H1 (cell line): ENCODE results near the gene WAC. TPM values are rescaled to one million over a fixed set of nuclear protein-coding genes. Genes with fewer than 3 reads are reported as not detected.

Source experiments
- BACH1 ChIP-seq: IDR thresholded peaks from 2 replicates; pipeline ENCODE4 v1.6.1; 2012; ENCODE audit warnings: low read length, improper control_type of control experiment
- EP300 ChIP-seq, 2 experiments: IDR thresholded peaks; 1 replicate in 1 of 2; 2 replicates in 1 of 2; pipeline ENCODE4 v1.6.1; 2011 to 2012; ENCODE audit warnings: low read depth in 2 of 2, low read length in 2 of 2, mild to moderate bottlenecking in 2 of 2, borderline replicate concordance in 1 of 2, inconsistent platforms in 1 of 2, moderate library complexity in 1 of 2
- GTF2F1 ChIP-seq: IDR thresholded peaks from 2 replicates; pipeline ENCODE4 v1.6.1; 2012; ENCODE audit warnings: low read depth, low read length, improper control_type of control experiment, borderline replicate concordance
- HDAC2 ChIP-seq, 2 experiments: fragments of 300-600 bp in 1 of 2; sonication (generic) in 1 of 2; IDR thresholded peaks; 2 replicates each; pipeline ENCODE4 v1.6.1; 2011 to 2012; ENCODE audit warnings: low read depth in 2 of 2, low read length in 2 of 2, mild to moderate bottlenecking in 2 of 2, moderate library complexity in 2 of 2, borderline replicate concordance in 1 of 2, inconsistent platforms in 1 of 2
- JUND ChIP-seq: IDR thresholded peaks from 2 replicates; pipeline ENCODE4 v1.6.1; 2011; ENCODE audit warnings: mild to moderate bottlenecking, improper control_type of control experiment, low read length
- KDM1A ChIP-seq: fragments of 200-600, 300-600 bp; sonication (generic); IDR thresholded peaks from 2 replicates; pipeline ENCODE4 v1.7.1; 2016; ENCODE audit warnings: mild to moderate bottlenecking, low read length, borderline replicate concordance
- RFX5 ChIP-seq: IDR thresholded peaks from 2 replicates; pipeline ENCODE4 v1.6.1; 2011; ENCODE audit warnings: low read depth, low read length, improper control_type of control experiment, borderline replicate concordance
- RNF2 ChIP-seq: fragments of 200-900, 300-1000 bp; sonication (generic); IDR thresholded peaks from 2 replicates; pipeline ENCODE4 v1.7.1; 2016; ENCODE audit warnings: borderline replicate concordance, low read depth, mild to moderate bottlenecking, antibody characterized with exemption, low read length; ENCODE audit not compliant: poor library complexity, severe bottlenecking; ENCODE audit errors: missing control alignments
- SP1 ChIP-seq: IDR thresholded peaks from 2 replicates; pipeline ENCODE4 v1.6.1; 2011; ENCODE audit warnings: low read depth, low read length
- TCF12 ChIP-seq: IDR thresholded peaks from 2 replicates; pipeline ENCODE4 v1.6.1; 2011; ENCODE audit warnings: low read depth, mild to moderate bottlenecking, low read length
- TEAD4 ChIP-seq: IDR thresholded peaks from 2 replicates; pipeline ENCODE4 v1.6.1; 2012; ENCODE audit warnings: low read depth, low read length, inconsistent platforms, mixed read lengths
- polyA plus RNA-seq, 7 experiments: library from polyadenylated mRNA; depleted of rRNA in 3 of 7; stranded (reverse) in 5 of 7; unstranded in 2 of 7; fragments of >200 nt in 5 of 7; fragments of 200-250 nt in 2 of 7; gene quantifications; 1 replicate in 5 of 7; 2 replicates in 1 of 7; 4 replicates in 1 of 7; pipeline versions ENCODE4 v1.2.1 to v1.2.3, GENCODE V29; 2011 to 2013; ENCODE audit warnings: missing spikeins in 2 of 7, mixed read lengths in 2 of 7
- total RNA-seq: library from RNA; stranded (reverse); fragmentation: NEBNext Ultra II Directional; extraction: Animal tissue kit (Norgen Biotek cat#: 25700); gene quantifications from 2 replicates; pipeline ENCODE4 v1.2.1, GENCODE V29; 2021
- TF ChIP-seq, protein P1 (sequence below): fragments of 300-600 bp; sonication (generic); IDR thresholded peaks from 2 replicates; pipeline ENCODE4 v1.7.1; 2012; ENCODE audit warnings: low read length, moderate library complexity, mild to moderate bottlenecking, inconsistent platforms; ENCODE audit not compliant: insufficient replicate concordance

The WAC gene
- total and polyA plus RNA-seq, 2 of the 8 experiments (the other 6 are each of a cell fraction or from before 2014, with no cell fraction given), result 72.9 to 128 TPM

DNA sequence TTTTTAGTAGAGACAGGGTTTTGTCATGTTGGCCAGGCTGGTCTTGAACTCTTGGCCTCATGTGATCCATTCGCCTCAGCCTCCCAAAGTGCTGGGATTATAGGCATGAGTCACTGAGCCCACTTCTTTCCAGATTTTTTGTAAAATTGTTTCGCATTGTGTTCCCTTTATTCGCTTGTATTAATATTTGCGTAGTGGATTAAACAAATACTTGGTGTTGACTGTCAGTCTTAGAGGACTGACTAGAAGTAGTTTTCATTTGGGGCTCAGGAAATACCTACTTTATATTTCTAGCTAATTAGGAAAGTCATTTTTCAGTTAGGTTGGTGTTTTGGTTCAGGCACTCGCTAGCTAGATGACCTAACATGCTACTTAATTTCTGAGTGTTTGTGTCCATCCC lies 11.1 kb downstream of the WAC start (continued):
- TF ChIP-seq, protein P1, sequence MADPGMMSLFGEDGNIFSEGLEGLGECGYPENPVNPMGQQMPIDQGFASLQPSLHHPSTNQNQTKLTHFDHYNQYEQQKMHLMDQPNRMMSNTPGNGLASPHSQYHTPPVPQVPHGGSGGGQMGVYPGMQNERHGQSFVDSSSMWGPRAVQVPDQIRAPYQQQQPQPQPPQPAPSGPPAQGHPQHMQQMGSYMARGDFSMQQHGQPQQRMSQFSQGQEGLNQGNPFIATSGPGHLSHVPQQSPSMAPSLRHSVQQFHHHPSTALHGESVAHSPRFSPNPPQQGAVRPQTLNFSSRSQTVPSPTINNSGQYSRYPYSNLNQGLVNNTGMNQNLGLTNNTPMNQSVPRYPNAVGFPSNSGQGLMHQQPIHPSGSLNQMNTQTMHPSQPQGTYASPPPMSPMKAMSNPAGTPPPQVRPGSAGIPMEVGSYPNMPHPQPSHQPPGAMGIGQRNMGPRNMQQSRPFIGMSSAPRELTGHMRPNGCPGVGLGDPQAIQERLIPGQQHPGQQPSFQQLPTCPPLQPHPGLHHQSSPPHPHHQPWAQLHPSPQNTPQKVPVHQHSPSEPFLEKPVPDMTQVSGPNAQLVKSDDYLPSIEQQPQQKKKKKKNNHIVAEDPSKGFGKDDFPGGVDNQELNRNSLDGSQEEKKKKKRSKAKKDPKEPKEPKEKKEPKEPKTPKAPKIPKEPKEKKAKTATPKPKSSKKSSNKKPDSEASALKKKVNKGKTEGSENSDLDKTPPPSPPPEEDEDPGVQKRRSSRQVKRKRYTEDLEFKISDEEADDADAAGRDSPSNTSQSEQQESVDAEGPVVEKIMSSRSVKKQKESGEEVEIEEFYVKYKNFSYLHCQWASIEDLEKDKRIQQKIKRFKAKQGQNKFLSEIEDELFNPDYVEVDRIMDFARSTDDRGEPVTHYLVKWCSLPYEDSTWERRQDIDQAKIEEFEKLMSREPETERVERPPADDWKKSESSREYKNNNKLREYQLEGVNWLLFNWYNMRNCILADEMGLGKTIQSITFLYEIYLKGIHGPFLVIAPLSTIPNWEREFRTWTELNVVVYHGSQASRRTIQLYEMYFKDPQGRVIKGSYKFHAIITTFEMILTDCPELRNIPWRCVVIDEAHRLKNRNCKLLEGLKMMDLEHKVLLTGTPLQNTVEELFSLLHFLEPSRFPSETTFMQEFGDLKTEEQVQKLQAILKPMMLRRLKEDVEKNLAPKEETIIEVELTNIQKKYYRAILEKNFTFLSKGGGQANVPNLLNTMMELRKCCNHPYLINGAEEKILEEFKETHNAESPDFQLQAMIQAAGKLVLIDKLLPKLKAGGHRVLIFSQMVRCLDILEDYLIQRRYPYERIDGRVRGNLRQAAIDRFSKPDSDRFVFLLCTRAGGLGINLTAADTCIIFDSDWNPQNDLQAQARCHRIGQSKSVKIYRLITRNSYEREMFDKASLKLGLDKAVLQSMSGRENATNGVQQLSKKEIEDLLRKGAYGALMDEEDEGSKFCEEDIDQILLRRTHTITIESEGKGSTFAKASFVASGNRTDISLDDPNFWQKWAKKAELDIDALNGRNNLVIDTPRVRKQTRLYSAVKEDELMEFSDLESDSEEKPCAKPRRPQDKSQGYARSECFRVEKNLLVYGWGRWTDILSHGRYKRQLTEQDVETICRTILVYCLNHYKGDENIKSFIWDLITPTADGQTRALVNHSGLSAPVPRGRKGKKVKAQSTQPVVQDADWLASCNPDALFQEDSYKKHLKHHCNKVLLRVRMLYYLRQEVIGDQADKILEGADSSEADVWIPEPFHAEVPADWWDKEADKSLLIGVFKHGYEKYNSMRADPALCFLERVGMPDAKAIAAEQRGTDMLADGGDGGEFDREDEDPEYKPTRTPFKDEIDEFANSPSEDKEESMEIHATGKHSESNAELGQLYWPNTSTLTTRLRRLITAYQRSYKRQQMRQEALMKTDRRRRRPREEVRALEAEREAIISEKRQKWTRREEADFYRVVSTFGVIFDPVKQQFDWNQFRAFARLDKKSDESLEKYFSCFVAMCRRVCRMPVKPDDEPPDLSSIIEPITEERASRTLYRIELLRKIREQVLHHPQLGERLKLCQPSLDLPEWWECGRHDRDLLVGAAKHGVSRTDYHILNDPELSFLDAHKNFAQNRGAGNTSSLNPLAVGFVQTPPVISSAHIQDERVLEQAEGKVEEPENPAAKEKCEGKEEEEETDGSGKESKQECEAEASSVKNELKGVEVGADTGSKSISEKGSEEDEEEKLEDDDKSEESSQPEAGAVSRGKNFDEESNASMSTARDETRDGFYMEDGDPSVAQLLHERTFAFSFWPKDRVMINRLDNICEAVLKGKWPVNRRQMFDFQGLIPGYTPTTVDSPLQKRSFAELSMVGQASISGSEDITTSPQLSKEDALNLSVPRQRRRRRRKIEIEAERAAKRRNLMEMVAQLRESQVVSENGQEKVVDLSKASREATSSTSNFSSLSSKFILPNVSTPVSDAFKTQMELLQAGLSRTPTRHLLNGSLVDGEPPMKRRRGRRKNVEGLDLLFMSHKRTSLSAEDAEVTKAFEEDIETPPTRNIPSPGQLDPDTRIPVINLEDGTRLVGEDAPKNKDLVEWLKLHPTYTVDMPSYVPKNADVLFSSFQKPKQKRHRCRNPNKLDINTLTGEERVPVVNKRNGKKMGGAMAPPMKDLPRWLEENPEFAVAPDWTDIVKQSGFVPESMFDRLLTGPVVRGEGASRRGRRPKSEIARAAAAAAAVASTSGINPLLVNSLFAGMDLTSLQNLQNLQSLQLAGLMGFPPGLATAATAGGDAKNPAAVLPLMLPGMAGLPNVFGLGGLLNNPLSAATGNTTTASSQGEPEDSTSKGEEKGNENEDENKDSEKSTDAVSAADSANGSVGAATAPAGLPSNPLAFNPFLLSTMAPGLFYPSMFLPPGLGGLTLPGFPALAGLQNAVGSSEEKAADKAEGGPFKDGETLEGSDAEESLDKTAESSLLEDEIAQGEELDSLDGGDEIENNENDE, result no peak
- no peak for TF ChIP-seq TCF12
- TF ChIP-seq KDM1A, result no peak
- no peak for TF ChIP-seq JUND
- TF ChIP-seq RFX5, result no peak
- TF ChIP-seq HDAC2 (IDR thresholded peaks at IDR 0.05; ENCODE audit: borderline replicate concordance in 1 of 2, low read depth in 2 of 2, low read length in 2 of 2), result no peak
- no peak for TF ChIP-seq EP300 (IDR thresholded peaks at IDR 0.05; ENCODE audit: borderline replicate concordance in 1 of 2, low read depth in 2 of 2, low read length in 2 of 2)
- TF ChIP-seq GTF2F1, result no peak
- TF ChIP-seq TEAD4, result no peak
- no peak for TF ChIP-seq RNF2
- TF ChIP-seq BACH1, result no peak
- TF ChIP-seq SP1, result no peak
